Bronchial epithelial cell (primary cell): ENCODE measurements around the gene PTX3. TPM values are rescaled to one million over a fixed set of nuclear protein-coding genes. Genes with fewer than 3 reads are reported as not detected.

ENCODE experiments used
- DNase-seq: peaks from one replicate; pipeline ENCODE4 v3.0.0-alpha.2; 2010; ENCODE audit warnings: low read depth
- FAIRE-seq: peaks from 2 replicates; lab custom pipeline; 2011; peaks lifted over from hg19 to GRCh38; lab: Jason Lieb, UNC
- H3K27me3 ChIP-seq: 2 replicates; pipeline ENCODE4 v1.5.1; 2011; ENCODE audit warnings: low read length; ENCODE audit not compliant: control insufficient read depth, insufficient read depth
- H3K36me3 ChIP-seq: 2 replicates; pipeline ENCODE4 v1.5.1; 2011; ENCODE audit warnings: low read length; ENCODE audit not compliant: control insufficient read depth, insufficient read depth
- H3K4me3 ChIP-seq: 2 replicates; pipeline ENCODE4 v1.5.1; 2011; ENCODE audit warnings: mild to moderate bottlenecking, low read depth, low read length, control low read depth
- total RNA-seq: library from RNA; depleted of rRNA; stranded (reverse); fragments of >200 nt; gene quantifications from 2 replicates; pipeline ENCODE4 v1.2.1, GENCODE V29; 2014
- TF ChIP-seq, protein P1 (sequence below): IDR thresholded peaks from 2 replicates; pipeline ENCODE4 v1.5.1; 2011; ENCODE audit warnings: mild to moderate bottlenecking, moderate library complexity, low read length, control low read depth, inconsistent platforms; ENCODE audit not compliant: insufficient read depth, severe bottlenecking

Gene PTX3
- total RNA-seq, 1 donor from 2014 or later, result 4.2 TPM

DNA sequence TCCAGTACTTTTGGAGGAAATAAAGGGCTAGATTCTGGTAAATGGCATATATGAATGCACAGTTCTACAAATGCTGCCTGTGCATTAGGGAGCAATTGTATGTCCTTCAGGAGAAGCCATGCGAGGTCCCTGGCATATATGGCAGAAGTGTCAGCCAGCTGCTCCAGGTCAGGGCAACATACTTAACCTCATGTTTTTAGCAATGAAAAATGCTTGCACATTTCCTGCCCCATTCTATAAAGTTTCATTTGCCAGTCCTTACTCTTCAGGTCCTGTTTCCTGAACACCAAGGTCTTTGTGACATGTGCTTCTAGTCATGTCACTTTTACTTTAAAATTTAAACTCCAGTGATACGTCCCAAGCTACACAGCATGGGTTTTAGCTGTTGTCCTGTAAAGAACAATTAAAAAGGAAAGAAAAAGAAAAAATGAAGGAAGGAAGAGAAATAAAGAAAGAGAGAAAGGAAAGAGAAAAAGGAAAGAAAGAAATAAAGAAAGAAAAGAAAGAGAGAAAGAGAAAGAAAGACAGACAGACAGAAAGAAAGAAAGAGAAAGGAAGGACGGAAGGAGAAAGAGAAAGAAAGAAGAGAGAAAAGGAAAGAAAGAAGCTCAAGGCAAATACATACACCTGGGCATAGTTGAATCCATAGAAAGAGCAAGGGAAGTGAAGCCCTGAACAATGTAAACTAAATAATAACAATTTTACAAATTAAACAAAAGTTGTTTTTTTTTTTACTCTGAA, 20.1 kb upstream of the PTX3 start:
- DNase-seq, result no peak
- FAIRE-seq, result no peak

DNA sequence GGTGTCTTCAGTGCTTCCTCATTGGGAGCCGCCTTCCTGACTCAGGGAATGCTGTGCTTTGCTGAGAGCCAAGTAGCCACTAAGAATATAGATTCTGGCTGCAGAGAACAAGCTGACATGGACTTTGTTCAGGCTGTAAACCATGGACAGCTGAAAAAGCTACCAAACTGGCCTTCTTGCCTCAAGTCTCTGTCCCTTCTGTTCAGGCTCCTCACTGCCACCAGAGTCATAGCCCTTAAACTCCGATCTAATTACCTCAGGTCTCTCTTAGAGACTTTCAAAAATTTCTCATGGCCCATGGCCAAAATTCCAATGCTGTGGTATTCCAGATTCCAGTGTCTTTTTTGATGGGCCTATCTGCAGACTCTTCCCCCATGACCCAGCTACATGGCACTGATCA, 19.4 kb upstream of the PTX3 start:
- no peaks in the 10 kb centered on the region for H3K36me3 ChIP-seq
- TF ChIP-seq, protein P1, sequence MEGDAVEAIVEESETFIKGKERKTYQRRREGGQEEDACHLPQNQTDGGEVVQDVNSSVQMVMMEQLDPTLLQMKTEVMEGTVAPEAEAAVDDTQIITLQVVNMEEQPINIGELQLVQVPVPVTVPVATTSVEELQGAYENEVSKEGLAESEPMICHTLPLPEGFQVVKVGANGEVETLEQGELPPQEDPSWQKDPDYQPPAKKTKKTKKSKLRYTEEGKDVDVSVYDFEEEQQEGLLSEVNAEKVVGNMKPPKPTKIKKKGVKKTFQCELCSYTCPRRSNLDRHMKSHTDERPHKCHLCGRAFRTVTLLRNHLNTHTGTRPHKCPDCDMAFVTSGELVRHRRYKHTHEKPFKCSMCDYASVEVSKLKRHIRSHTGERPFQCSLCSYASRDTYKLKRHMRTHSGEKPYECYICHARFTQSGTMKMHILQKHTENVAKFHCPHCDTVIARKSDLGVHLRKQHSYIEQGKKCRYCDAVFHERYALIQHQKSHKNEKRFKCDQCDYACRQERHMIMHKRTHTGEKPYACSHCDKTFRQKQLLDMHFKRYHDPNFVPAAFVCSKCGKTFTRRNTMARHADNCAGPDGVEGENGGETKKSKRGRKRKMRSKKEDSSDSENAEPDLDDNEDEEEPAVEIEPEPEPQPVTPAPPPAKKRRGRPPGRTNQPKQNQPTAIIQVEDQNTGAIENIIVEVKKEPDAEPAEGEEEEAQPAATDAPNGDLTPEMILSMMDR, result no peak
- no peak for FAIRE-seq
- H3K4me3 ChIP-seq, result no peak overlapping the region
- no peaks in the 10 kb centered on the region for H3K27me3 ChIP-seq
- no peak for DNase-seq

More for the DNA sequence above, 20.1 kb upstream of the PTX3 start:
- Histone ChIP-seq H3K36me3 (no peaks in the 10 kb centered on the region), H3K4me3 (no peak overlapping the region), H3K27me3 (no peaks in the 10 kb centered on the region)
- TF ChIP-seq, protein P1, result no peak

DNA sequence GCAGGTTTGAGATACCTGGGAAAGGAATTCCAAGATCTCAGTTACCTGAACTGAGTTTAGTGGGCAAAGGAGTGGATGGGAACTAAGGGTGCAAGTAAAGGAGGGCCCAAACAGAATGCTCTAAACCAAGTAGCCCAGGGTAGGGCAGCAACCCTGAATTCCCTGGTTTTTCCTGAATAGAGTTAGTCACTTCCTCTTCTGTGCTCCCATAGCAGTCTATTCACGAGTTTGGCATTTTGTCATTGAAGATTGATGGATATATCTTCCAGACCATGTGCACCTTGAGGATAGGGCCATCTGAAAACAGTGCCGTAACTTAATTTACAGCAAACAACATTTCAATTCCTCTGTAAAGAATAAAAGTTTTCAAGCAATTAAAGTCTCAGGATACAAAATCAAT, 18.5 kb upstream of the PTX3 start:
- H3K36me3 ChIP-seq, result no peaks in the 10 kb centered on the region
- TF ChIP-seq, protein P1, result no peak
- no peak for FAIRE-seq
- peak; percentile 32 for DNase-seq
- H3K4me3 ChIP-seq, result no peak overlapping the region
- no peaks in the 10 kb centered on the region for H3K27me3 ChIP-seq

DNA sequence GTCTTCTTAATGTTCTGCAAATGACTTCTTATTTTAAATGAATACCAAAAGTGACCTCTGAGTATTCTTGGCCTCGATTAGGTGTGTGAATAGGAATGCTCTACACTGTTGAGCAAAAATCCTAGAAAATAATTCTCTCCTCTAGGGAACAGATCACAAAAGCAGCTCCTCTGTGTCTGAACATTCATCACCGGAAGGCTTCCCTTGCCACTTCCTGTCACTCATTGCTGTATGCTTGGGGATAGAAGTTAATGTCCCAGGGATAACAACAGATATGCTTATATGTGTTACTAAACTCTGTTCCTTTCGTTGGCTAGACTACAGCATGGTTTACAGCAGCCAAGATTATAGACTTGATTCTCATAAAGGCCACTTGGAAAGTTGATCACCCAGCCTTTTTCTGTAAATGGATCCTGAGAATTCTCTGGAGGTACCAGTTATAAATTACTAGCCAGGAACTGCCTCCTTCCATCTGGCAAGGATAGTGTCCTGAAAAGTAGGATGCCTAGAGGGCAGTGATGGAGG, 16.0 kb upstream of the PTX3 start:
- H3K4me3 ChIP-seq, result no peak overlapping the region
- TF ChIP-seq, protein P1, result no peak
- no peaks in the 10 kb centered on the region for H3K27me3 ChIP-seq
- DNase-seq (no peak), FAIRE-seq (no peak)
- no peaks in the 10 kb centered on the region for H3K36me3 ChIP-seq

DNA sequence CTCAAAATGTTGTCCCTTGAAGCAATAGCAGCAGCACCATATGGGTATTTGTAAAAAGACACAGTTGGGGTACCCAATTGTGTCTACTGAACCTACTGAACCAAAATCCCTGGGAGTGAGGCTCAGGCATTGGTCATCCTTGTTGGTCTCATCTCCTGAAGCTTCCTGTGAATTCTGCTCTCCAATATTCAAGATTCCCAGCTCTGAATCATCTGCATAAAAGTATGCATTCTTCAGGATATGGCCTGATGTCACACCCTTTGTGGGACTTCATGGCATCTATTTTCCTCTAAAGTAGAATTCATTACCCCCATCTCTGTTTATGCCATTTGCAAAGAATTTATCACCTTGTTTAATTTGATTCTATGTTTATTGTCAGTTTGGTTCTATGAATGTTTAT, 13.3 kb upstream of the PTX3 start:
- Histone ChIP-seq H3K4me3 (no peak overlapping the region), H3K36me3 (no peaks in the 10 kb centered on the region), H3K27me3 (no peaks in the 10 kb centered on the region)
- TF ChIP-seq, protein P1, result no peak
- FAIRE-seq, result no peak
- no peak for DNase-seq

DNA sequence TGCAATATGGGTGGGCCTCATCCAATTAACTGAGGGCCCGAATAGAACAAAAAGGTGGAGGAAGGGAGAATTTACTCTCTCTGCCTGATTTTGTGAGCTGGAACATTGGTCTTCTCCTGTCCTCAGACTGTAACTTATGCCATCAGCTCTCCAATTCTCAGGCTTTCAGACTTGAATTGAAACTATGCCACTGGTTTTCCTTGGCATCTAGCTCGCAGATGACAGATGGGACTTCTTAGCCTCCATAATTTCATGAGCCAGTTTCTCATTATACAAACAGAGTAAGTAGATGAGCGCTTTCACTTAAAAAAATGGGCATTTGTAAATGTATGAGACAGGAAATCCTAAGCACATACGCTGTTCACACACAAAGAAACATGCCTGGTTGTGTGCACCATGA, 8.7 kb upstream of the PTX3 start:
- DNase-seq, result no peak
- Histone ChIP-seq H3K36me3 (no peaks in the 10 kb centered on the region), H3K4me3 (no peak overlapping the region), H3K27me3 (no peaks in the 10 kb centered on the region)
- no peak for FAIRE-seq
- TF ChIP-seq, protein P1, result no peak
